ENCODE data around the gene SIPA1L3.

GRCh38 chr19:38089440-38089839 is 182.4 kb downstream of the SIPA1L3 start:
- TF ChIP-seq EZH2phosphoT487 (conservative IDR thresholded peaks at IDR 0.05; ENCODE audit: low read length) (no peak), CTCF (IDR thresholded peaks at IDR 0.05; ENCODE audit: insufficient read depth, low read length, poor library complexity, severe bottlenecking) (no peak)

All from SU-DHL-6 (cell line).